CD4-positive, alpha-beta T cell treated with Interleukin-15 for 4 hours (primary cell): ENCODE data around the gene DSCAM.

Experiments used
- DNase-seq: peaks from one replicate; pipeline ENCODE4 v3.0.0-alpha.2; 2020; ENCODE audit warnings: low spot score

The DSCAM gene

DNA sequence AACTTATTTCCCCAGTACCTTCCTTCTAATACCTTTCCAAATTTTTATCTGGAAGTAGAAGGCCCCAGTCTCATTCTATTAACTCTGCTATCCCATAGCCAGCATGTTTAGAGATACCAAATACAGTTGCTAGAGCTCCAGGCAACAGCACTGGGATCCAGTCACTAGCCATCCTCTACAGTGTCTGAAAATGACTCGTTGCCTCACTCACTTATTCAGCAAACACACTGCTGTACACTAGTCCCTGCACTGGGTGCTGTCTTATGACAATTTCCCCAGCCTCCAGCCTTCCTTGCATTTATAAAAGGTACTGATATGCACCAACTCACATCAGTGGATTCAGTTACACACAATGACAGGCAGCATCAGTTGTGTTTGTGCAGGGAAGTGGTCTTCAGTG lies 179.0 kb downstream of the DSCAM start:
- DNase-seq: no peak

DNA sequence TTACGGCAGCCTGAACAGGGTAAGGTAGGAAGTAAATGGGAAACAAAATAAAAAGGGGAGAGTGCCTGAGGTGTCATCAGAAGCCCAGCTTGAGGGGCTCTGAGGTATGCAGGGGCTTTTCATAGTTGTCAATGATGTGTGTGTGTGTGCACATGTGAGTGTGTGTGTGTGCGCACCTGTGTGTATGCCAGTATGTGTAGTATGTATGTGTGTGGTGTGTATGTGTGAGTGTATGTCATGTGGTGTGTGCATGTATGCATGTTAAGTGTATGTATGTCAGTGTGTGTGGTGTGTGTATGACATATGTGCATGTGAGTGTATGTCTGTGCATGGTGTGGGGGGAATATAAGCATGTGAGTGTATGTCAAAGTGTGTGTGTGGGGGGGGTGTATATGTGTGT lies 184.1 kb downstream of the DSCAM start:
- no peak for DNase-seq

DNA sequence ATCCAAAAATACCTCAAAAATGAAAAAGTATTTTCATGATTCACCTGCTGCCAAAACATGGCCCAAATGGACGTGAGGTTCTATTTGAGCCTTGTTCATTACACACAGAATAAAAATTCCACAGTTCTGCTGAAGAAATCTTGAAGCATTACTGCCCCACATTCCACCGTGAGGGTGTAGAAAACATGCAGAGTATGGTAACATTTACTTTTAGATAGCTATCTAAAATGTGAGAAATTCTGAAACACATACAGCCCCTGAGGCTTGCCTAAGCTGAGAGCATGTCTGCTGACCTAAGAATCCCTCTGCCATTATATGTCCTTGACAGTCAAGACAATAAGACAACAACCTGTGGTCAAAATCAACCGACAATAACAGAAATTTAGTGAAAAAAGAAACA lies 186.5 kb downstream of the DSCAM start:
- DNase-seq: no peak

DNA sequence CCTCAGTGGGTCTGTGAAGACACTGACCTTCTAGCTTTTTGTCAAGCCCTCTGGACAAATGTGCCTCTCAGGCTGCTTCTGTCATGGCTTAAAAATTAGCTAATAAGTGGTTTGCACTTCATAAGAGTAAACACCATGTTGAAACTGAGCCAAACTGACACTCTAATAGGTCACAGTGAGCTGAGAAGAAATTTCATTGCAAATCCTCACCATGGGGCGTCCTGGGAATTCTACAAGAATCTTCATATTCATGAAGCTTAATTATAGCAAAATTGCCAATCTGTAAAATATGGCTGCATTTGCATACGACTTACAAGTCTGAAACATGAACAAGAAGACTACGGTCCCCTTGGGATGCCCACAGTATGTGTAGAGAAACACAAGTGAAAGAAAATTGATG lies 188.6 kb downstream of the DSCAM start:
- DNase-seq: no peak

DNA sequence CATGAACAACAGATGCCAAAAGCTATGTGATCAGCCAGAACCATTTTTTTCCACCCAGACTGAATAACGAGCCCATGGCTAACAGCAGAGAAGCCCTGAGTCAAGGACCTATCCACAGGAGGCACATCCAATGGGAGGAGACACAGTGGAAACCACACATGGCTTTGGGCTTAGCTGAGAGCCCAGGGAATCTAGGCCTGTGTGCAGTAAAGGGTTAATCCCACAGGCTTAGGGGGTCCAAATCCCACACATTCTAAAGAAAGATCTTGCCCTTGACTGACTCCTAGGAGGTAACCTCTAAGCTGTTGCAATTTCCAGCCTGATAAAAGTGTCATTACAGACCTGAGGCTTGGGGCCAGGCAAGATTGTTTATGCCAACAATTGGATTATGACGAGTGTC lies 194.5 kb downstream of the DSCAM start:
- no peak for DNase-seq

DNA sequence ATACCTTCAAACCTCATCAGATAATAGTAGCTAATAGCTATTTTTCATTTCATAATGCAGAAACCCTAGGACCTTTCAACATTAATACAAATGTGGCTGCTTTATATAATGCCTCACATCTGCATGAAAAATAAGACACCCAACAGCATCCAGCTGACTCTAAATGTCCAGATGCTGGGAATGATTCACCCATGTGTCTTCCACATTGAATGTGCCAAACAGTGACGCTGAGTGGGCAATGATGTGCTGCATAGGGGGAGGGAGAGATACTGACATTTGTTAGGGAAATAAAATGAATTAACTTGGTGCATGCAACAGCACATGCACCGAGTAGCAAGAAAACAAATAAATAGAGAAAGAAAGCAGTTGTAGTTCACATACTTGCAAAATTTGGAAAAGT lies 199.3 kb downstream of the DSCAM start:
- no peak for DNase-seq

DNA sequence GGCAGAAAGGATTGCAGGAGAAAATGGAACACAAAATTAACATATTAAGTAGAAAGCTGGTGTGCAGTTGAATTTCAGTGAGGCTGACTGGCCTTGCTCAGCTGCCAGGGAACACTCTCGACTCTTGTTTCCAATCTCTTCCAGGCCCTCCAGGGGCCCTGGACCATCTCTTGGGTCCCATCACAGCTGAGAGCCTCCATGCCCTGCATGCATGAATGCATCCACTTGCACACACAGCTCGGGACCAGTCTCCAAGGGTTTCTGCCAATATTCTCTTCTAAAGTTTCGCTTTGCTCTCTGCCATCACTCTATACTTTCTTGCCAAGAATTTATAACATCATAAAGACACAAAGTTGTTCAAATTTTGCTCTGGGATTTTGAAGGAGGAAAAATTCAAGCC lies 200.3 kb downstream of the DSCAM start:
- DNase-seq: no peak

DNA sequence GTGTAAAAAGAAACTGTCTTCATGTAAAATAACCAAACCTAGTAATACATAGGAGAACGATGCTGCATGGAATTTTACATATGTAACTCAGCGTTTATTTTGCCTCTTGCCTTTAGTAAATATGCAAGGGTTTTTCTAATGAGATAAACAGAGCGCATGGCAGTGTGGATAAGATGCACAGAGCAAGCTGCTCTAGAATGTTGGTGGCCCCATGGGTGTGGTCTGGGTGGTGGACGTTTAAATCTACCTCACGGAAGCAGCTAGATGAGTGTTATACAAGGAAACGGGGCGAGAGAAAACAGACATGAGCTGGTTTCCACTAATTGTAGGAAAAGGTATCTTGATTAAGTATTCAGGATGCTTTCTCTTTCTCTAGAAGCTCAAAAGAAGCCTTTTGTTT lies 205.9 kb downstream of the DSCAM start:
- no peak for DNase-seq

DNA sequence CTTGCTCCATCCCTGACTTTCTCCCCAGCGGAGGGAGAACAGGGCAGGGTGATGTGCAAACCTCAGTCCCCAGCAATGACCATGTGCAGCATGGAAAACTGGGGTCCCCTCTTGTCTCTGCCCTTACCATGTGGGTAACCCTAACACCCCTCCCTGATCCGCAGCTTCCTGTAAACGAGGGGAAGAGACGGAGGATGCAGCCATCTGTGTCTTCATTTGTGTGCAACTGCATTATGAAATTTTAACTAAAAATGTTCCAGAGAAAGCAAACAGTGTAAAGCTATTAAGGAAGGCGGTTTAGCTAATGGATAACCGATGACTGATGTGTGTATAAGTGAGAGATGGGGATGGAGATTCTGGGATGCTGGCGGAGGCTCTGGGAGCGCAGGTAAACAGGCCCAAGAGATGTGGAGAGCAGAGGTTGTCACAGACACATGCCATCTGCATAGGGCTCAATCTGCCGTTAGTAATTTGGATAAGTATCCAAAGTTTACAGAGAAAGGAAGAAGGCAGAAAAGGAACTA lies 206.6 kb downstream of the DSCAM start:
- DNase-seq: no peak

DNA sequence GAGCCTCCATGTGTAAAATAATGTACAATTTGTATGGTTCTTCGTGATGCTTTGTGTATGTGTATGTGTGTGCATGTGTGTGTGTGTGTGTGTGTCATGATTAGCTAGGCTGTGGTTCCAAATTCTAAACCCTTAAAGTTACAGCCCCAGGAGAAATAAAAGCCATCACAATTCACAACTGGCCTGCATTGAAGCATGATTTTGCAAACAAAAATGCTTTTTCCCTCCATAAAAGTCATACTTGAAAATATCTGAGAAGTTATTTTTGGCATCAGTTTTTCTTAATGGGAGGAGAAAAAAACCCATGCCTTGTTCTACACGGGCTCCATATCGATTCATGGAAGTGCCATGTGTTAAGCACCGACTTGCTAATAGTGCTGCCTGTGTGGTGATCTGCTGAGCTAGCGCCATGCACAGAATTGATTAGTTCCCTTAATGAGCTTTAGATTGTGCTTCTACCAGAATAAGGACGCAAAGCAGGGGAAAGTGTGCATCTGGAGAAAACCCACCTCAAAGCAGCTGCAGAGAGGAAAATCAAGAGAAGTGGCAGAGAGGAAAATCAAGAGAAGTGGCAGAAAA lies 207.3 kb downstream of the DSCAM start:
- DNase-seq: no peak

DNA sequence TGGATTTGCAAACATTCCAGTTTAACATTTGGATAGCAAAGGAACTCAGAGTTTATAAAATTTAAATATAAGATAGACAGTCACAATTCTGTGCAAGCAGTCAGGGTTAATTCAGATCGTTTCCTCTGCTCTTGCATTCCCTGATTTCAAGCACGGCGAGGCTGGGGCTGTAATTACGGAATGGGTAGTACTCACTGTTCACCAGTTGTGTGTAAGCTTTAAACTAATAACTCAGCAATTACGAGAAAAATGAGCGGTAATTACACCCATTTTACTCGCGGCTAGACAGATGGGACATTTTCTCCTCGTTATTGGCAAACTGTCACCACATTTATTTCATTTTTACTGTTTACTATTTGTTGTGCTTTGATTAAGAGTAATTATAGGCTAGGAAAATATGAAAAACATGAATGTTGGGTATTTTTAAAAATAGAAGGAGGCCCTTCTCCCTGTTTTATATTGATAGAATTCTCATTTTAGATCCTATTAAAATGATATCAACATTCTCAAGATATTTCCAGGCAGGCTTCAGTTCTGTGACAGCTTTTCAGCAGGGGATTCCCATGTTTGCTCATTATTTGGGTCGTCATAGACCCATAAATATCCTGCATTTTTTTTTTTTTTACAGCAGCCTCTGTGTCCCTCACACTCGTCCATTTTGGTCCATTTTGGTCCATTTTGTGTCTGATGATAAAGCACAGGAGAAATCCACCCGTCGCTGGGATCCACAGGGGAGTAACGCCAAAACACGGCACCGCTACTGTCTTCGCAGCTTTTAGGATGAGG lies 208.3 kb downstream of the DSCAM start:
- DNase-seq: no peak

DNA sequence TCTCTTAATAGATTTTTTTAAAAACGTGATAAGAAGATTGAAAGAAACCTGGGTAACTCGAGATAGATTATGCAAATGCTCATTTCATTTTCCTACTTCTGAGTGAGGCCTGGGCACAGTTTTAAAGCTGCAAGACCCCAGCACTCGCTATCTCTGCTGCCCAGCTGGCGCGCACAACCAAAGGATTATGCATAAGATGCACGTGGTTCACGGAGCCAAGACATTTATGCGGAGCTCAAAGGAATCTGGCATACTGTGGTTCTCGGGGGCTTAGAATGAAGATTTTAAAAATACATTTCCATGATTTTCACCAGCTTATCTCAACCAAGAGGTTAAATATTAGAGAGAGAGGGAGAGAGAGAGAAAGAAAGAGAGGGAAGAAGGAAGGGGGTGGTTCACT lies 210.9 kb downstream of the DSCAM start:
- no peak for DNase-seq

DNA sequence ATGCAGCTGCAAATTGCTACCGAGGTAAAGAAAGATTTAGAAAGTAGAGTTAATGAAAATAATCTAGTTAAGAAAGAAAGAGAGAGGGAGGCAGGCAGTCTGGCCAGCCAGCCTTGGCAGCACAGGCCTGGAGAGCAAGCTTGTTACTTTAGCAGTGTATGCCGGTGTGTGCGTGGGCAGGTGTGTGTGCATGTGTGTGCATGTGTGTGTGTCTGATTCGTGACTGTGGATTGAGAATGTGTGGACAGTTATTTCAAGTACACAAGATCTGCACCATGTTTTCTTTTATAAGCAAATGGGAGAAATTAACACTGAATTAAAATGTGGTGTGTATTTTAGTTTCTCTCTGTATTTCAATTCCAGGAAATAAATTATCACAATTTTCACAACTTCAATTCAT lies 211.6 kb downstream of the DSCAM start:
- DNase-seq: no peak

DNA sequence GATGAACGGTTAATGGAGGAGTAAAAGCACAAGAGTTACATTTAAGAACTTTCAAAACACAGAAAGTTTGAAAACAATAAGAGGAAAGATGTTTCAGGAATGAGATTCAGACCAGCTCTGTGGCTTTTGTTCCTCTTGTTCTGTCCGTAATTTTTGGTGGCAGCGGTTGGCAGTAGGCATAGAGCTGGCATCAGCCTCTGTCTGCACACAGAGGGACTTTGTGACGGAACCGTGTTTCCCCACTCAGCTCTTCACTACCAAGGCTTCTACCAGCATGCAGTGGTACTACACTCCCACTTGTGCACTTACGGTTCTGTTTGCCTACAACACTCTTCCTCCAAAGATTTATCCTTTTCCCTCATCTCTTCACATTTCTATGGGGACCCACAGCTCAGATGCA lies 212.8 kb downstream of the DSCAM start:
- DNase-seq: no peak

DNA sequence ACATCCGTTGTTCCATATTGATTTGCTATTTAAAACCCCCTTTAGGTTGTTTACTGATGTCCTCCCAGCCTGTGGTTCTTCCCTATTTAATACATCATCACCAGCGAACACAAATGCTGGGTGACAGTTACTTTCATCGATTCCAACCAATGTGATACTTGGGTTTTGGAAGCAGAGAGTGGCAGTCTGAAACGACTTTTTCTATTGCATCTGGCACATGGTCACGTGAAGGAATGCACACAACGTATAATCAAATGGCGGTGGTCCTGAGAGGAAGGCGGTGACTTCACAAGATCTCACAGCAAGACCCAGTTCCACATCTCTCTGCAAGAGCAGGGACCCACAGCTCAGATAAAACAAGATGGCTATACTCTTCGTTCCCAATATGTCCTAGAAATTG lies 213.9 kb downstream of the DSCAM start:
- DNase-seq: no peak

DNA sequence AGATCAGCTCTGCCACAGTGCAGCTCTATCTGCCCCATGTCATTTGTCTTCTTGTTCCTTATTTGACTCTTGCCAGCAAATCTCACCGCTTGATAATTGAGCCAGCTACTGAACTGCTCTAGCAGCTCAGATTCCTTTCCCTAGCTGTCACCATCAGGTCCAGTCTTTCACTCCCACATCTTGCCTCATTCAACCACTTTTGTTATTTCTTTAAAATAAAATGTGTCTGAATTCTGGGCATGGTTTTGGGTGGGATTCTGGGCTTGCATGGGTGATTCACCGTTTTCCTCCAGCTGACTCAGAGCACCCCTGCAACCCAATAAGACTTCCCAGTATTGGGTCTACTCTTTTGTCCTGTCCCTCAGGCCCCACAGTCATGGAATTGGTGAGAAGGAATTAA lies 215.7 kb downstream of the DSCAM start:
- DNase-seq: no peak

DNA sequence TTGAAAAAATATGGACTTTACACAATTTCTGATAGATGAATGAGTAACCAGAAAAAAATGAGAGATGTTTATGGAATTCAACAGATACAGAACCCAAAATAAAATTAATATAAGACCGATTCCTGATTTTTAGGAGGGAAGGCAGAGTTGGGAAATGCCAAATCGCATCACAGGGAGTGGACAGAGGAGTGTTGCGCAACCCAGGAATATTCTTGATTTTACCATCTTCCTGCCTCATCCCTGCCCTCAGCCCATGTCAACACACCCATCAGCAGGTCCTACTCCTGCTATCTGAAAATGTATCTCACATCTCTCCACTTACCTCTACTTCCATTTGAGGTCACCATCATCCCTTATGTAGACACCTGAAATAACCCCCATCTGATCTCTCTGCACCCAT lies 221.0 kb downstream of the DSCAM start:
- no peak for DNase-seq

DNA sequence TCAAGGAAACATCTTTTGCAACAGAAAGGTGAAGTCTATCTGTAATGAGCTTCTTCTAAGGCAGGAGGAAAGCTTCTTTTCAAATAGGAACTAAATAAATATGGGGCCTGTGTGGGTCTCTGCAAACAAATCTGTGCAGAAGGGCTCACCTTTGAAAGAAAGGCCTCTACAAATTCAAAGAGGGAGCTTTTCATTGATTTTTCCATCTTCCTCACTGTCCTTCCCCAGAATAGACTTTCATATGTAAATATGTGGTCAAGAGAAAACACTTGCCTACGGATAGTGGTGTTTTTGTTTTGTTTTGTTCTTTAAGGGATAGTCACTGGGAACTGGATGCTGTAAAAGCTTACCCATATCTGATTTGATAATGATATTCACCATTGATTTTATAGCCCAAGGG lies 223.4 kb downstream of the DSCAM start:
- no peak for DNase-seq

DNA sequence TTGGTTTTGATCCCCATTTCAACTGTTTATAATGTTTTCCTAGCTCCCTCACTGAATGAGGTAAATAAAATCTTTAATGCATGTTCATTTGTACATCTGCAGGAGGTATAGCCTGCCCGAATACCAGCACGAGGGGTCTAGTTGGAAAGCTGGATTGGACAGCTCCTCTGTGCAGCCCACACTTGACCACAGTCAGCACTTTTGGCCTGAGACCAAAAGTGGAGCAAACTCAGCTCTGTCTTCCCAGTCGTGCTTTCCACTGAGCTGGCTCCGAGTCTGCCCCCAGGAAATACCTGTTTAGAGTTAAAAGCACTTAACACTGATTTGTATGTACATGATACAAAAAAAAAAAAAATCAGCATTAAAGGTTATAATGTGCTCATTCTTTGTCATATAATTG lies 224.4 kb downstream of the DSCAM start:
- DNase-seq: no peak

DNA sequence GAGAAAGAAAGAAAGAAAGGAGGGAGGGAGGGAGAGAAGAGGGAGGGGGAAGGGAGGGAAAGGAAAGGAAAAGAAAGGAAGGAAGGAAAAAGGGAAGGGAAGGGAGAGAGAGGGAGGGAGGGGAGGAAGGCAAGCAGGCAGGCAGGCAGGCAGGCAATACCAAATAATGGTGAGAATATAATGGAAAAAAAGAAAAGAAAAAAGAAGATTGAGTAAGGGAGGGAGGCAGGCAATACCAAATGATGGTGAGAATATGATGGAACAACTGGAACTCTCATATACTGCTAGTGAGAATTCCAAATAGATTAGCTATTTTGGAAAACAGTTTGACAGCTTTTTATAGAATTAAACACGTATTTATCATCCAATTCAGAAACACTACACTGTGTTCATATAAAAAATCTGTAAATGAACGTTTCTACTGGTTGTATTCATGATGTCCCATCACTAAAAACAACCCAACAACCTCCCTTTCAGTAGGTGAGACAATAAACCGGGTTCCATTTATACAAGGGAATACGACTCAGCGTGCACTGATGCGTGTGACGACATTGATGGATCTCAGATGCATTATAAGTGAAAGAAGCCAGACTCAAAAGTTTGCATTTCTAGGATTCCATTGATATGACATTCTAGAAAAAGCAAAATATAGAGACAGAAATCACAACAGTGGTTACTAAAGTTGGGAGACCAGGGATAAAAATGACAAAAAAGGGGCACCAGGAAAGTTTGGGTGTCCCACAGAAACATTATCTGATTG lies 226.4 kb downstream of the DSCAM start:
- no peak for DNase-seq

DNA sequence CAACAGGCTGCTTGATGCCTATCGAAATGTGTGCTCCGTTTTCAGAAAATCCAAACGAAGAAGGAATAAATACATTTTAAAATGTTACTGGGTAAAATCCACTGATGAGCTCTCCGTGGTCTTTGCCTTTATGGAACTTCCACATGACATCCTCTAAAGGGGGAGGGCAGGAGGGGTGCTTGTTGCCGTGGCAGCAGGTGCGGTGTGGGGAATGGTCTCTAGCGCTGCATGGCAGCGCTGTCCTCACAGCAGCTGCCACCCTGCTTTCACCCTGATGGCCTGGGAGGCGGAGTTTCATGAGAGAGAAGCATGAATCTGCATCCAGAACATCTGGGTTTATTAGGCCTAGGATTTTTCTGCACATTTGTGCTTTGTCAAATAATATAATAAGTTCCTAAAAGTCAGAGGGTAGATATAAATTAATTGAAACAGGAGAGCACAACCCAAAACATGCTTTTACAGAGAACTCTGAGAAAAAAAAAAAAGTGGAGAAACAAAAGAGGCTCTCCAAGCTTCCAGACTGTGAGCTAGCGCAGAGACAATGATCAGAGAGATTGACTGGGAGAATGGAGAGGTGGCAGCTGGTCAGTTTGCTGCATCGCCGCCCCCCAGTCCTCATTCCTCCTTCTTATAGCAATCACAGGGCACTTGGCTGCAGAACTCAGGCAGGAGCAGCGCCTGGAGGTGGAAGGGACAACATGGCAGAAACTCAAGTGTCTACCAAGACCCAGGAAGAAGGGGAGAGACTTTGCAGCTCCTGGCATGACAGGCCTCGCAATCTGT lies 228.6 kb downstream of the DSCAM start:
- DNase-seq: no peak

DNA sequence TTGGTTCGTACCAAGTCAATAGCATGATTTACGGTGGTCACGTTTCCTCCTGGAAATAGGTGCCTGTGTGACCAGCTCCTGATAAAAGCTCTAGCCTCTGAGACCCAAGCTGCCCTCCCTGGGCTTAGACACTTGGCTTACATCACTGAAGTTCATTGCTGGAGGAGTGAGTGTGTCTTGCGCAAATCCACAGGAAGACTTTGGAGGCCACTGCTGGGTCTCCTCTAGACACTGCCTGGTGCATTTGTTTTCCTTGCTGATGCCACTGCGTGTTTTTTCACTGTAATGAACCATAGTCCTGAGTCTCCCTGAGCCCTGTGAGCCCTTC lies 230.6 kb downstream of the DSCAM start:
- no peak for DNase-seq
